ENCODE measurements around the gene THTPA. TPM values are rescaled to one million over a fixed set of nuclear protein-coding genes. Genes with fewer than 3 reads are reported as not detected.
A peak's percentile ranks its signal among the peaks of the same experiment; 100 is the strongest.

Gene THTPA, protein sequence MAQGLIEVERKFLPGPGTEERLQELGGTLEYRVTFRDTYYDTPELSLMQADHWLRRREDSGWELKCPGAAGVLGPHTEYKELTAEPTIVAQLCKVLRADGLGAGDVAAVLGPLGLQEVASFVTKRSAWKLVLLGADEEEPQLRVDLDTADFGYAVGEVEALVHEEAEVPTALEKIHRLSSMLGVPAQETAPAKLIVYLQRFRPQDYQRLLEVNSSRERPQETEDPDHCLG
- 8.8 TPM for polyA plus RNA-seq (2013, experiment 1 of 2; ENCODE audit: insufficient read length)
- 8.8 TPM for polyA plus RNA-seq (2013, experiment 2 of 2; ENCODE audit: insufficient read length)

DNA sequence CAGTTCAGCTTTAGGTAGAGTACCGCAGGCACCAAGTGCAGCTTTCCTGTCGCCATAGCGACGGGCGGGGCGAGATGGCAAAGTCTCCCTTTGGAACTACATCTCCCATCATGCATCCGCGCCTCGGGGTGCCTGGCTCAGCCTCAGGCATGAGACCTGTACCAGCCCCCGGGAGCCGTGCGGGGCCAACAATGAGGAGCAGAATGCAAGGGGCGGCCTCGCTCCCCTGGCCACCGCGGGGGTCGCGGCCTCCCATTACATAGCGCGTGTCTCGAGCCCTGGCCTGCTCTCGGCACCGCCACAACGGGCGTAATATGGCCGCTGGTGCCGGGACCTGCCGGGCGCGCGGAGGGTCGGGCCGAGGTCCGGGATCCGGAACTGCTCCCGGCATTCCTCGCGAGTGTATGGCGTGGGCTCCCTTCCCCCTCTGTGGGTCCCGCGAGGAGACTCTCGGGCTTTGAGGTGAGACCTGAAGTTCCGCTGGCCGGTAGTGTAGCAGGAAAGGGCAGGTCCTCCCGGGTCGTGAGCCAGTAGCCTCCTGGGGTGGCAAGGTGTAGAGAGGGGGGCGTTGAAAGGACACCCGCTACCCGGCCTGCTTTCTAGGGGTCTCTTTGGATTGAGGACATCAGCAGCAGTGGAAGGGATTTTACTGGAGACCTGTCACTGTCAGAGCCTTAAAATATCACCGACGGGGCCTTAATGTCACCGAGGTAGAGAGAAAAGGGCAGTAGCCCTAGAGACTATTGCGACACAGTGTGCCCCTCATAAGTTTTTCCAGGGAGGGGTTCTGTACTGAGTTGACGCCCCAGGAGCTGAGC lies at the start of gene THTPA:
TSS of gene THTPA (plus strand) at position 390 of the 818 bp plus-strand sequence. CDS start 487 bp downstream, outside the sequence.
- peak; percentile 89 for DNase-seq

DNA sequence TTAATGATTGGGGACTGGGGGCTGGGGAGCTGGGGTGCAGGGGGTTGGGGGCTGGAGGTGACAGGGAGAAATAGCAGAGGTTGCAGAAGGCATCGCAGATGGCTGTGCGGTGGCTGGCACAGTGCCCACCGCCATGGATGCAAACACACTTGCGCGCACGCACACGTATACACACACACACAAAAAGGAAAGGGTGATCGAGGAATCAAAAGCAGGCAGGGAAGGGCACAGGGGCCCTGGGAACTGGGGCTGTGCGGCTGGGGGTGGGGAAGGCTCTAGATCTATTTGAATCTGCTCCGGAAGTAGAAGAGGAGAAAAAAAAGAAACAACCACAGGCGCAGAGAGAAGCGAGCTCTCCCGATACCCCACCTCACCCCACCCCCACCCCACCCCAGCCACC lies 43.9 kb upstream of the THTPA start:
- DNase-seq, result no peak

DNA sequence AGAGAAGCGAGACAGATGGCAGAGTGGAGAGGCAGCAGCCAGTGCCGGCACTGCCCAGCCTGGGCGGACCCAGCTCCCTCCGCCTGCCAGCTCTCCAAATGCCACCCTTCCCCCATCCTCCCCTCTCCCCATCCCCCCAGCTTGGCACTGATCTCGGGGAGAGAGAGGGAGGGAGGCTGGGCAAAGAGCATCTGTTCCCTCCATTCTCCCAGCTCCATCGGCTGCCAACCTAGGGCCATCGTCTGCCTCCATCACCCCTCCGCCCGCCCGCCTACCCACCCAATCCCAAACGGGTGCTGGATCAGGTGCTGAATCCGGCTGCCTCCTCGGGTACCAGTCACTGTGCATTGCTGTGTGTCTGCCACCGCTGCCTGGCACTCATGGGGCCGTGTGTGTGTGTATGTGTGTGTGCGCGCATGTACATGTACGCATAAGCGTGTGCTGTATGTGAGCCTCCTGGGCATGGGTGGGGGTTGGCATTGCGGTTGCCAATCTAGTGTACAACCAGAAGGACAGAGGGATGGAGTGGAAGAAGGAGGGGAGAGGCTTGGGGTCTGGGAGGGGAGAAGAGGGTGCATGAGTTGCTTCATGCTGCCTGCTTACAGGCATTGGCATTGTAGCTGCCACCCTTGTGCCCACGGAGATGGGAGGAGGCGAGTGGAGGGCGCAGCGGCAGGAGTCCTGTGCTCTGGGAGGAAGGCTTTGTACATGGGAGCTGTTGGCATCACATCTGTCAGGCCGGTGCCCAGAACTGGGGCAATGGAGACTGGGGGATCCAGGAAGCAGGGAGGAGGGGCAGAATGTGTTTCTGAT lies 42.9 kb upstream of the THTPA start:
- no peak for DNase-seq

DNA sequence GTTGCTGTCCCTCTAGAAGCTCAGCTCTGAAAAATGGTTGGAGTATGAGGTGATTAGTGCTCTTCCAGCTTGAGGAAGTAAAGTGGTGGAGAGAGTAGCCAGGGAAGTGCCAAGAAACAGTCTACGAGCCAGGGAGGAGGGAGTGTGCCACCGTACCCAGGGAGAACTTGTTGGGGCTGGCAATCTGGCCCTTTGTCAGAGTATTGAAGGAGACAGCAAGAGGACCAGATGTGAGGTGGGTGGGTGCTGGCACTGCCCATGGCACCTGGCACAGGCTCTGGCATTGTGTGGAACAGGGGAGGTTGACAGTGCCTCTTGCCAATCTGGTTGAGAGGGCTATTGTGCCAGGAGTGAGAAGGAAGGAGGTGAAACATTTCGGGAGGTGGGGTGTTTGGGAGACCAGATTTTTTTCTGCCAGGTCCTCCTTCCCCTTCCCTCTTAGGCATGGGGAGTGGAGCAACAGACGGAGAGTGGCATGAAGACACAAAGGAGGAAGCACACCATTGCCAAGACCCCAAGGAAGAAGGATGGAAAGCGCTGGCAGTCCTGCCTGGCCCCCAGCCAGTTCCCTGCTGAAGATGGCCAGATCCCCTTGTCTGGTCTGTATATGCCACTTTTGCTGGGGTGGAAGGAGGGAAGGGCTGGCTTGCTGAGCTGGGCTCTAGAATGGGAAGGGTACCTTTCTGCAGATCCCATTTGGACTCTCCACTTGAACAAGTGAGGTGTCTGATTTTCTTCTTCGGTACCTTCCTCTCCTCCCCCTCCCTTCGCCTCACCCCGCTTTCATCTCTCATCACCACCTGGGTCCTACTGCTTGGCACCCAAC lies 42.0 kb upstream of the THTPA start:
- no peak for DNase-seq

DNA sequence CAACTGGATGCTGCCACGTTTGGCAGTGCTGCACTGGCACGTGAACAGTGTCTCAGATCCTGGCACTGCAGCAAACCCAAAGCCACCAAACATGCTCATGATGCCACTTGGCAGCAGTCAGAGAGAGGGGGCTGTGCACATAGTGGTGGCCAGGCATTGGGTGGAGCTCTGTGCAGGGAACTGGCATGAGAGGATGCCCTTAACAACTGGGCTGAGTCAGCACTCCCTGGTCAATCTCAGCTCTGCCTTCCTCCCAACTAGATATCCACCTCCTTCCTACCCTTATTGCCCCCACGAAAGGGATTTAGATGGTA lies 41.5 kb upstream of the THTPA start:
- DNase-seq, result no peak

DNA sequence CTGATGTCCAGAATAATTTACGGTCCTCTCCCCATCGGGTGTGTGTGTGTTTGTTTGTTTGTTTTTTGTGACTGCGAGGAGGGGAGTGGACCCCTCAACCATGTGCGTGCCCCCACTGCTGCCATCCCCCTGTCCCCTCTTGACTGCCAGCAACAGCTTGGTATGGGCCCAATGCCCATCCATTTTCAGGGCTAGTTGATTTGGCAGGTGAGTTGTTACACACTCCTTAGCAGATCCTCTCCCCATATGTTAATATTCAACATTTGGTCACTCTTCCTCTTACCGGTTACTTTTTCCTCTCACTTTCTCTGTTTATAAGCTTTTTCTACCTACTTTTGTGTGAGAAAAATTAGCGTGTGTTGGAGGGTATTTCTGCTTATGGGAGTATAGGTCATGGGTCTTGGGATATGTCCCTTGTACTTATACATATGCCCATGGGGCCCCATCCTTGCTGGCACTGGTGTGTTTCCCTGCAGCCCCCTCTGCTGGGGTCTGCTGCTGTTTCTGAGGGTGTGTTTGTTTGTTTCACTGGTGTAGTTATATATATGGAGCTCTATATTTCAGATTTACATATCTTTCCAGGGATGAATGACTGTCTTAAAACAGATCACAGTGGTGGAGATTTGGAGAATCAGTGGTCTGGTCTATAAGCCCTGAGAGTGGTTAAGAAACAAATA lies 38.3 kb upstream of the THTPA start:
- DNase-seq, result no peak

DNA sequence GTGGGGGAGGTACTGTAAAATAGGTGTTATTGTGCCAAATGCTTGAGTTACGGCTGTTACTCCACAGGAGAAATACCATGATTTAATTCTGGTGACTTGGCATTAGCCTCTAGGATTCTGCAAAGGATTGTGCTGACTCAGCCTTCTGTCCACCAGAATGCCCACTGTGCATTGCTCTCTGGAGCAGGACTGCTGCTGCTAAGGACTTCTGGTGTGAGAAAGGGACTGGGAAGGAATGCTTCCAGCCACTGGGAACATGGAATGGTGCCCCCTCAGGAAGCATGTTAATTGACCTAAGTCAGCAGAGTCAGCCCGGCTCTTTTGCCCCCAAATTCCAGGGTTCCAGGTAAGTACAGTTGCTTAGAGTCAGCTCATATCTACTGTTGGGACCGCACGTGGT lies 37.4 kb upstream of the THTPA start:
- DNase-seq, result no peak

DNA sequence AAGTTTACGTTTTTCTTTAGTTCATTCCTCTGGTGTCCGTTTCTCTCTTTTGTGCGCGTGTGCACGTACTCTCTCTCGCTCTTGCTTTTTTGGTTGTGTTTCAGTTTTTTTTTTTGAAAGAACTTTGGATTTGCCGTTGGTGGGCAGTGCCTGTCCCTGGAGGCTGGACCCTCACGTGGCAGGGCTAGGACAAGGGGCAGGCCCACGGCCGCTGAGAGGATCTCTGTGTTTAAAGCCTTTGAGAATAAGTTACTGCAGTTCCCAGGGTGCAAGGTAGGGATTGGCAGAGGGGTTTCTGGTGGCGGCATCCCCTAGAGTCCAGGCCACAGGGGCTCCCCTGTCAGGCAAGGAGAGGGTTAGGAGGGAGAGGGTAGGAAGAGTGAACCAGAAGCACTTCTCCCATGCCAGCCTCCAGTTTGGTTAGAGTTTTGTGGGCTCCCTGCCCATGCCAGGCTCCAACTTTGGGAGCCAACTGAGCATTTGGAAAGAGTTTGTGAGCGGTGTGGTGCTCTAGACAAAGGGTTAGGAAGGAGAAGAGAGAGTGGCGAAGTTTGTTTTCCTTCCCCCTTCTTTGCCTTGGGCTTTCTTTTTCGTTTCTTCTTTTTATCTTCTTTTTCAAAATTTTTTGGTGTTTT lies 35.1 kb upstream of the THTPA start:
- no peak for DNase-seq

DNA sequence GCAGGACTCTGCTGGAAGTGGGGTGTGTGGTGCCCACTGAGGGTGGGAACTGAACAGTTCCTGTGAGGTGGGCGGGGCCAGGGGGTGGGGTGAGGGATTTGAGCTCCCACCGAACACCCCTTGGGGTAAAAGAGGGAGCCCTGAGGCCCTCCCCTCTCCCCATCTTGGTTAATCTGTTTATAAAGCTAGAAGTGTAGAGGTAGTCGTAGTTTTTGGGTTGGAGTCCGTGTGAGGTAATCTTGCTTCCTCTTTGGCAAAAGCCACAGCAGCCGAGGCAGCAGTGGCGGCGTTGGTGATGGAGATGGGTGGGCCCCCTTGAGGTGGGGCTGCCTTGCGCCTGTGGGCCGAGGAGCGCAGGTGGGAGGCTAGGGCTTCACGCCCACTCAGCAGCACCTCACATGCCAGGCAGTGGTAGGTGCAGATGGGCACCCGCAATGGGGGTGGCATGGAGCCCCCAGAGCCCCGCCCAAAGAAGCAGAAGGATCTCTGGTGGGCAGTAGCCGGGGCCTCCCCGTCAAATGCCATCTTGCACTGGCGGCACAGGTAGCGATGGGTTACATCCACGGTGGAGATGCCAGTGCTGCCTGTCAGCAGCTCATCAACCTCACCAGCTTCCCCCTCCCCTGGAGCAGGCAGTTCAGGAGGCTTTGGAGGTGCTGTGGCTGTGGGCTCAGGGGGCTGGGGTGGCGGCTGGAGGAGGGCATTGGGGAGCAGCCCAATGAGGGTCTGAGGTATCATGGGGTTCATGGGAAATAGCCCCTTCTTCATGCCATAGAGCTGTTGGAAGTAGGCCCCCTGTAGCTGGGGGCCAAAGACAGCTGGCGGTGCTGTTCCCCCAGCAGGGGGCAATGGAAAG lies 34.1 kb upstream of the THTPA start:
- DNase-seq, result no peak

DNA sequence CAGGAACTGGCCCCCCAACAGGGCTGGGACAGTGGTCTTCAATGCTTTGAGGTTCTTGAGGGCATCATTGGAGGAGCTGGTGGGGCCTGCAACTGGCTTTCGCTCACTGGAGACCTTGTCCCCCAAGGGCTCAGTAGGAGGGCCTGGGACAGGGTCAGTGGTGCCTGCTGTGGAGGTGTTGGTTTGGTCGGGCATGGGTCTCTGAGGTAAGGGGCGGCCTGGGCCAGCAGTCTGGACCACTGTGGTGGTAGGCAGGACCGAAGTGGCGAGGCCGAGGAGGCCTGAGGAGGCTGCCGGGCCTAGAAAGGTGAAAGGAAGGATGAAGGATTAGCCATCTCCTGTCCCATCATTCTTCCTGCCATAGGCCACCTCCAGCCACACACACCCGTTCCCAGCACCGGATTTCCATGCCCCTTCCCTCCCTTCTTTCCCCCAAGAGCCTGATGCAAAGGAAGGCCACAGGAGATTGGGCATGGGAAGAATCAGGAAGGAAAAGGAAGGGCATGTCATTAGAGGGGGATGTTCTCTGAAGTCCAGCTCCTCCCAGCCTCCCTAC lies 33.4 kb upstream of the THTPA start:
- DNase-seq, result no peak

DNA sequence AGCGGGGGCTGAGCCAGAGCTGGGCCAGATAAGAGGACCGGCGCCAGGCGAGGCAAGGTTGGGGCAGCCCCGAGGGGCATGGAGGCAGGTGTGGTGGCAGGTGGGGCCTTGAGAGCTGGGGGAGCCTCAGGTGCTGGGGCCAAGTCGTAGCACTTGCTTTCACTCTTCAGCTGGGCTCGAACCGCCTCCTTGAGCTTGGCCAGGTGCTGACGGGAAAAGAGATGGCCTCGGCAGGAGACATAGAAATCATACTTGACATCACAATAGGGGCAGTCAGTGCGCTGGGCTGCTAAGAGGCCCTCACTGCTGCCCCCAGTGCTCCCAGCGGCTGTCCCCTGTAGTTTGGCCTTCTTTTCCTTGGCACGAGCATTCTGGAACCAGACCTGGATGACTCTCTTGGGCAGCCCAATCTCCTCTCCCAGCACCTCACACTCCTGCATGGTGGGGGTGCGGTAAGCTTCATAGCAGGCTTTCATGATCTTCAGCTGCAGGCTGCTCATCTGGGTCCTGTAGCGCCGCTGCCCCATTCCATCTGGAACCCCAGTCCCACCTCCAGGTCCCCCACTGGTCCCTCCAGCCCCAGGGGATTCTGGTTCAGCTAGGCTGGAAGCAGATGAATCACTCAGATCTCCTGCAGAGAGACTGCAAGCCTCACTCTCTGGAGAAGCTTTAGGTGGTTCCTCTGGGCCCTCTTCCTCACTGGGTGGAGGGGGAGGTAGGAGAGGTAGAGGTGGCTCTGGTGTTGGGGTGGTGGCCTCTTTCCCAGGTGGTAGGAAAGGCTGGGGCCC lies 32.6 kb upstream of the THTPA start:
- no peak for DNase-seq

DNA sequence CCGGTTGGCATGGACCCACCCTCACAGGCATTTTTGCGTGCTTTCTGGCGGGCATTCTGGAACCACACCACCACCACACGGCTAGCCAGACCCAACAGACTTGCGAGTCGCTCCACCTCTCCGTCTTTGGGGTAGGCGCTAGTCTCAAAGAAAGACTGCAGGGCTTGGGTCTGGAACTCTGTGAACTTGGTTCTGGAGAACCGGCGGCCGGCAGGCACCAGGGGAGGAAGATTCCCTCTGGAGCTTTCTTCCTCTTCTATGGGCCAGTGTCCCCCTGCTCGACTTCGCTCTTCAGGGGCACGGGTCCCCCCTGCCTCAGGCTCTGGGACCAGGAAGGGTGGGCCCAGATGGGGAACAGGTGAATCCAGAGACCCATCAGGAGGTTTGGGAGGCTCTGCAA lies 31.1 kb upstream of the THTPA start:
- no peak for DNase-seq

DNA sequence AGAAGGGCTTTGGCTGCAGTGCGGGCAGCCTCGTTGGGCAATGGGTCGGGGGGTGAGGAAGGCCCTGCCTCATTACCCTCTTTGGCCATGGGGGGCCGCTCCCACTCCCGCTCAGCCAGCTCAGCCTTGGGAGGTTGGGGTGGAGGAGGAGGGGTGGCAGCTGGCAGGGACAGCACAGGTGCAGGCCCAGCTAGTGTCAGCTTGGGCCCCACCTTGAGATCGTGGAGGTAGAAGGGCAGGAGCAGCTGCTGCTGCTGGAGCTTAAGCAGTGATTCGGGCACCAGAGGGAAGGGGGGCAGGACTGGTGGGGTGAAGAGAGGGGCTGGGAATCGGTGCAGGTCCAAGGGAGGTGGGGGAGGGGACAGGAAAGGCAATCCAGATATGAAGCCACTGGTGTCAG lies 30.5 kb upstream of the THTPA start:
- no peak for DNase-seq

DNA sequence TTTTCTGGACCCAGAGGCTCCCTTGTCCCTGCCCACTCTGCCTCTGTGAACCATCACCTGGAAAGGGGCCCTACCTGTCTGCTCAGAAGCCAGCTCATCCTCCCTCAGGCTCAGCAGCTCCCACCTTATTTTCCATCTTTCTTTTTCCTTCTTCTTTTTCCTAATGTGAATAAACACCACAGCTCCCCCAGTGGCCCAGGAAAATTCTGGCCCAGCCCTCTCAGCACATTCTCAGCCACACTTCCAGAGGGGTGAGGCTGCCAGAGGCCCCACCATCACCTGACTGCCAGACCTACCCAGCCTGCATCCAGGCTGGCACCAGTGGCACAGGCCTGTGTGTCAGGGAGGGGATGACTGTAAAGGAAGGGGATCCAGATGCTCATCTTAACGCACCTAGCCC lies 27.5 kb upstream of the THTPA start:
- no peak for DNase-seq

DNA sequence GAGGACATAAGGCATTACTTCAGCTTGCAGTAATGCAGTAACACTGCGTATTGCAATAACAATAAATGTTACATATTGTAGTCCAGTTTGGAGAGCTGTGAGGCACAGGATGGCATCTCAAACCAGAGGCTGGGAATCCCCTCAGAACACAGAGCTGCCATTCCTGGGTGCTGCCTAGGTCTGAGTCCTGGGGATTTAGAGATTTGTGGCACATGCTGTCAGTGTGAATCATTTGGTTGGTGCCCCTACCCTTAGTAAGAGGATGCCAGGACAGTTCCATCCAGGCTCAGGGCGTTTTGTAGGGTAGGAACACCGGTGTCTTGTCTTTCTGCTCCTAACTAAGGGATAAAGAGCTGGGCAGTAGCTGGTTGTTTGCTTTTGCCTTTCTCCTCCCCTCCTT lies 27.1 kb upstream of the THTPA start:
- DNase-seq, result no peak

DNA sequence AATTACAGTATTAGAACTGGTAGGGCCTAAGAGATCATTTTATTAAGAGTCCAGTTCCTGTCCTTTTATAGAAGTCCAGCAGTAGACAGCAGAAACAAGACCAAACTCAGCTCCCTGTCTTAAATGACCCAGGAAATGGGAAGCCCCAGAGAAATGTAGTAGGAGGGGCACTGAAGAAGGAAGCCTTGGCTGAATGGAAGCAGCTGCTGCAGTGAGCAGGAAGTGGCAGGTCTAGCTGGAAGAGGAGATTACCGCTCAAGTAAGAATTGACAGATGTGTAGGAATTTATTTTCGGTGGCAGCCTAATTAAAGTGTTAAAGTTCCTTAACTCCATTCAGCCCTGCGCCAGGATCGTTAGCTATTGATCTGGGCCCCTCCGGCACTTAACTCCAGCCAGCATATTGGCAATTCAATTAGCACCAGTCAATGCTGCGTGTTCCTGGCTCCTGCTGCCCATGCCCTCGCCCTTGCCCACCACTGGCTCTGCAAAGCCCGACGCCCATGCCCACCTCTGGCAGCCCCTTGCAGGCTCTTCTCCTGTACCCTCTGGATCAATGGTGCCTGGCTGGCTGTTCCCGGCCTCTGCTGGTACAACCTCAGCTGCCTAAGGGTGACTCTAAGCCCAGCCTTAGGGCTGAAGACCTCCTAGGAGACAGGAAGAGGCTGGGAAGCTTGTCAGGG lies 25.6 kb upstream of the THTPA start:
- no peak for DNase-seq

DNA sequence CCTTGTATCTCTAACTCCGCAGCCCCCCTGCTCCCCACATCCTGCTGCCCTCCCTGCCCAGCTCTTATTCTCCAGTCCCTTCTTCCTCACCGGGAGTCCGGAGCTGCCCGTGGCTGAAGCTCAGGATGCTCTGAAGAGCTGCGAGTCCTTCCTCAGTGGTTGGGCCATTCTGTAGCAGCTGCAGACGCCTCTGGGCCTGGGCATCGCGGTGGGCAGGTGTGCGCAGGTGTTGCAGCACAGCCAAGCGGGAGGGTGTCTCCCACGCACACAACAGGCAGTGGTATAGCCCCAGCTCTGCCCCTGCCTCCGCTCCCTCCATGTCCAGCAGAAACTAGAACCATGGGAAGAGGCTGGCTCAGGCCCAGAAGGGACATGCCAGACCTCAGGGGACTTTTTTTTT lies 24.7 kb upstream of the THTPA start:
- DNase-seq, result no peak

DNA sequence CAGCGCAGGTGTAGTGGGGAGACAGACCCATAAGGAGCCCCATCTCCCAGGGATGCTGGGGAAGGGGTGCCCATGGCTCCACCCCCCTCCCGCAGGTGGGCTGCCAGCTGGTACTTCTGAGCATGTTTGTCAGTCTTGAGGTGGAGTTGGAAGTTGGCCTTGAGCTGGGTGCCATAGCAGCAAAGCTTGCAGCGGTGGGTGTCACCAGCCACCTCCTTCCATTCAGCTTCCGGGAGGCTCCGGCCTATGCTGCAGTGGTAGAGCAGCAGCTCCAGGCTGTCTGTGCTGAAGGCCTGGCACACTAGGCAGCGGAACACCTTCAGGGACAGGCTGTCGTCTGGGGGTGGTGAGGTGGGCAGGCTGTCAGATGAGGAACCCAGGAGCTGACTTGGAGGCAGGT lies 23.4 kb upstream of the THTPA start:
- no peak for DNase-seq
